Sigmoid colon (tissue), 4 donors: ENCODE measurements around the gene ELP2.

Experiments used
- EP300 ChIP-seq, 4 donors: sonication (generic); formaldehyde crosslinking; IDR thresholded peaks; one replicate each; pipeline ENCODE4 v1.6.1; 2017; ENCODE audit warnings: antibody characterized with exemption in 4 of 4
- POLR2A ChIP-seq, 2 donors: fragments of 450-650 bp; IDR thresholded peaks; one replicate each; pipeline ENCODE4 v1.6.1; 2016; ENCODE audit warnings: antibody characterized with exemption in 2 of 2, mild to moderate bottlenecking in 2 of 2, moderate library complexity in 2 of 2
- POLR2AphosphoS5 ChIP-seq, 4 donors: sonication (generic); formaldehyde crosslinking; IDR thresholded peaks; one replicate each; pipeline ENCODE4 v1.6.1; 2017; ENCODE audit warnings: antibody characterized with exemption in 4 of 4
- TF ChIP-seq, protein P1 (sequence below), 4 experiments: fragments of 450-650 bp in 3 of 4; fragments of 200-600 bp in 1 of 4; IDR thresholded peaks; one replicate each; pipeline ENCODE4 v1.5.1; 2016 to 2019; ENCODE audit warnings: antibody characterized with exemption in 4 of 4, mild to moderate bottlenecking in 3 of 4, moderate library complexity in 2 of 4

DNA sequence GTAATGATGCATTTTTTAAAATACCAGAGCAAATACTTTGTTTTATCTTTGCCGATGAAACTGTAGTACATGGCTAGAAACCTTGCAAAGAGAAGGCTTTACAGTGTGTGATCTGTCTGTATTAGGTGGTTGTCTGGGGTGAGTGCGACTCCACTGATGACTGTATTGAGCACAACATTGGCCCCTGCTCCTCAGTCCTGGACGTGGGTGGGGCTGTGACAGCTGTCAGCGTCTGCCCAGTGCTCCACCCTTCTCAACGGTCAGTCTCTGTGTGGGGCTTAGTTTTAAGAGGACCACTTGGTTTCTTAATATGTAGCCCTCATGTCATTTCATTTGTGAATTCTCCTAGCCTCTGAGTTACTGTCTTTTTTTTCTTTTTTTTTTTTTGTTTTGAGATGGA, 40.2 kb downstream of the ELP2 start:
- TF ChIP-seq POLR2AphosphoS5 (IDR thresholded peaks at IDR 0.05), result no peak
- TF ChIP-seq POLR2A (IDR thresholded peaks at IDR 0.05), result no peak
- TF ChIP-seq, protein P1, sequence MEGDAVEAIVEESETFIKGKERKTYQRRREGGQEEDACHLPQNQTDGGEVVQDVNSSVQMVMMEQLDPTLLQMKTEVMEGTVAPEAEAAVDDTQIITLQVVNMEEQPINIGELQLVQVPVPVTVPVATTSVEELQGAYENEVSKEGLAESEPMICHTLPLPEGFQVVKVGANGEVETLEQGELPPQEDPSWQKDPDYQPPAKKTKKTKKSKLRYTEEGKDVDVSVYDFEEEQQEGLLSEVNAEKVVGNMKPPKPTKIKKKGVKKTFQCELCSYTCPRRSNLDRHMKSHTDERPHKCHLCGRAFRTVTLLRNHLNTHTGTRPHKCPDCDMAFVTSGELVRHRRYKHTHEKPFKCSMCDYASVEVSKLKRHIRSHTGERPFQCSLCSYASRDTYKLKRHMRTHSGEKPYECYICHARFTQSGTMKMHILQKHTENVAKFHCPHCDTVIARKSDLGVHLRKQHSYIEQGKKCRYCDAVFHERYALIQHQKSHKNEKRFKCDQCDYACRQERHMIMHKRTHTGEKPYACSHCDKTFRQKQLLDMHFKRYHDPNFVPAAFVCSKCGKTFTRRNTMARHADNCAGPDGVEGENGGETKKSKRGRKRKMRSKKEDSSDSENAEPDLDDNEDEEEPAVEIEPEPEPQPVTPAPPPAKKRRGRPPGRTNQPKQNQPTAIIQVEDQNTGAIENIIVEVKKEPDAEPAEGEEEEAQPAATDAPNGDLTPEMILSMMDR (IDR thresholded peaks at IDR 0.05), result no peak
- no peak for TF ChIP-seq EP300 (IDR thresholded peaks at IDR 0.05)
